ENCODE results near the gene RNF151. TPM values are rescaled to one million over a fixed set of nuclear protein-coding genes. Genes with fewer than 3 reads are reported as not detected.

Gene RNF151
- total and polyA plus RNA-seq, 2 of the 13 experiments (the other 11 are each of a cell fraction or from before 2014, with no cell fraction given): not detected

DNA sequence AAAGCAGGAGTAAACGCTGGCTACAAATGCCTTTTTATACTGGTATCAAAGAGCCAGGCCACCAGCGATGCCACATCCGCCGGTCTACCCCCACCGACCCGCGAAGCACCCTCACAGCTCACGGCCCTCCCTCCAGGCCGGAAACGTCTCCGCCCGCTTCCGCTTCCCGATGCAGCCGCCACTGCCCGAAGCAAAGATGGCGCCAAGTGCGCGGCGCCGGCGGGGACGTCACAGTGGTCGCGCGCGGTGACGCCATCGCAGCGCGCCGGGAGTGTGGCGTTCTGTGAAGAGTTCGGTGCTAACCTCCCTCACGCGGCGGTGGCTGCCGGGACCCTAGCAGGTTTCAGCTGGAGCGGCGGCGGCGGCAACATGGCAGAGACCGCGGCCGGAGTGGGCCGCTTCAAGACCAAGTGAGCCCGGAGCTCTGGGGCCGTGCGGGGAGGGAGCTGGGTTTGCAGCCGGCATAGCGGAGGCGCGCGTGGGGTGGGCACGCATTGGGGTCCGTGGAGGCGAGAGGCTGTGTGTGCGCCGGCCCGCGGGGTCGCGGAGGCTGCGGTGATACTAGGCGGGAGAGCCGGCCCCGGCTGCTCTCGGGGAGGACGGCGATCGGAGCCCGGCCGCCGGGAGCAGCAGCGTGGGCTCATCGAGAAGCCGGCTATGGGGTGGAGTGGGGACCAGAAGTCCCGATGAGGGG is 5.3 kb downstream of the RNF151 start, which contains the start of gene TBL3 (continued):
- TF ChIP-seq, protein P1, sequence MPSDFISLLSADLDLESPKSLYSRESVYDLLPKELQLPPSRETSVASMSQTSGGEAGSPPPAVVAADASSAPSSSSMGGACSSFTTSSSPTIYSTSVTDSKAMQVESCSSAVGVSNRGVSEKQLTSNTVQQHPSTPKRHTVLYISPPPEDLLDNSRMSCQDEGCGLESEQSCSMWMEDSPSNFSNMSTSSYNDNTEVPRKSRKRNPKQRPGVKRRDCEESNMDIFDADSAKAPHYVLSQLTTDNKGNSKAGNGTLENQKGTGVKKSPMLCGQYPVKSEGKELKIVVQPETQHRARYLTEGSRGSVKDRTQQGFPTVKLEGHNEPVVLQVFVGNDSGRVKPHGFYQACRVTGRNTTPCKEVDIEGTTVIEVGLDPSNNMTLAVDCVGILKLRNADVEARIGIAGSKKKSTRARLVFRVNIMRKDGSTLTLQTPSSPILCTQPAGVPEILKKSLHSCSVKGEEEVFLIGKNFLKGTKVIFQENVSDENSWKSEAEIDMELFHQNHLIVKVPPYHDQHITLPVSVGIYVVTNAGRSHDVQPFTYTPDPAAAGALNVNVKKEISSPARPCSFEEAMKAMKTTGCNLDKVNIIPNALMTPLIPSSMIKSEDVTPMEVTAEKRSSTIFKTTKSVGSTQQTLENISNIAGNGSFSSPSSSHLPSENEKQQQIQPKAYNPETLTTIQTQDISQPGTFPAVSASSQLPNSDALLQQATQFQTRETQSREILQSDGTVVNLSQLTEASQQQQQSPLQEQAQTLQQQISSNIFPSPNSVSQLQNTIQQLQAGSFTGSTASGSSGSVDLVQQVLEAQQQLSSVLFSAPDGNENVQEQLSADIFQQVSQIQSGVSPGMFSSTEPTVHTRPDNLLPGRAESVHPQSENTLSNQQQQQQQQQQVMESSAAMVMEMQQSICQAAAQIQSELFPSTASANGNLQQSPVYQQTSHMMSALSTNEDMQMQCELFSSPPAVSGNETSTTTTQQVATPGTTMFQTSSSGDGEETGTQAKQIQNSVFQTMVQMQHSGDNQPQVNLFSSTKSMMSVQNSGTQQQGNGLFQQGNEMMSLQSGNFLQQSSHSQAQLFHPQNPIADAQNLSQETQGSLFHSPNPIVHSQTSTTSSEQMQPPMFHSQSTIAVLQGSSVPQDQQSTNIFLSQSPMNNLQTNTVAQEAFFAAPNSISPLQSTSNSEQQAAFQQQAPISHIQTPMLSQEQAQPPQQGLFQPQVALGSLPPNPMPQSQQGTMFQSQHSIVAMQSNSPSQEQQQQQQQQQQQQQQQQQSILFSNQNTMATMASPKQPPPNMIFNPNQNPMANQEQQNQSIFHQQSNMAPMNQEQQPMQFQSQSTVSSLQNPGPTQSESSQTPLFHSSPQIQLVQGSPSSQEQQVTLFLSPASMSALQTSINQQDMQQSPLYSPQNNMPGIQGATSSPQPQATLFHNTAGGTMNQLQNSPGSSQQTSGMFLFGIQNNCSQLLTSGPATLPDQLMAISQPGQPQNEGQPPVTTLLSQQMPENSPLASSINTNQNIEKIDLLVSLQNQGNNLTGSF (CRISPR knock-in tag; IDR thresholded peaks at IDR 0.05): no peak
- TF ChIP-seq ZNF343 (CRISPR knock-in tag; IDR thresholded peaks at IDR 0.05) (0 out of 2 replicates have a peak, but pooled peaks have one; percentile 75), ETV5 (CRISPR knock-in tag; IDR thresholded peaks at IDR 0.05; ENCODE audit: borderline replicate concordance) (peak; percentile 94), ISX (CRISPR knock-in tag; conservative IDR thresholded peaks at IDR 0.05) (no peak), ISL2 (CRISPR knock-in tag; IDR thresholded peaks at IDR 0.05) (peak; percentile 58; the same call in 1 of the 2 replicates), ZNF510 (CRISPR knock-in tag; IDR thresholded peaks at IDR 0.05; ENCODE audit: low read depth) (0 out of 2 replicates have a peak, but pooled peaks have one; percentile 80), DMAP1 (CRISPR knock-in tag; IDR thresholded peaks at IDR 0.05) (peak; percentile 95), RFX1 (IDR thresholded peaks at IDR 0.05) (no peak), HES4 (CRISPR knock-in tag; IDR thresholded peaks at IDR 0.05; ENCODE audit: borderline replicate concordance) (peak; percentile 57; the same call in 1 of the 2 replicates), ZNF224 (CRISPR knock-in tag; IDR thresholded peaks at IDR 0.05) (0 out of 2 replicates have a peak, but pooled peaks have one; percentile 21), ZNF556 (CRISPR knock-in tag; IDR thresholded peaks at IDR 0.05; ENCODE audit: borderline replicate concordance) (peak; percentile 98), SALL1 (CRISPR knock-in tag; IDR thresholded peaks at IDR 0.05) (peak; percentile 89), MLLT10 (CRISPR knock-in tag; IDR thresholded peaks at IDR 0.05) (no peak)
- TF ChIP-seq, protein P2, sequence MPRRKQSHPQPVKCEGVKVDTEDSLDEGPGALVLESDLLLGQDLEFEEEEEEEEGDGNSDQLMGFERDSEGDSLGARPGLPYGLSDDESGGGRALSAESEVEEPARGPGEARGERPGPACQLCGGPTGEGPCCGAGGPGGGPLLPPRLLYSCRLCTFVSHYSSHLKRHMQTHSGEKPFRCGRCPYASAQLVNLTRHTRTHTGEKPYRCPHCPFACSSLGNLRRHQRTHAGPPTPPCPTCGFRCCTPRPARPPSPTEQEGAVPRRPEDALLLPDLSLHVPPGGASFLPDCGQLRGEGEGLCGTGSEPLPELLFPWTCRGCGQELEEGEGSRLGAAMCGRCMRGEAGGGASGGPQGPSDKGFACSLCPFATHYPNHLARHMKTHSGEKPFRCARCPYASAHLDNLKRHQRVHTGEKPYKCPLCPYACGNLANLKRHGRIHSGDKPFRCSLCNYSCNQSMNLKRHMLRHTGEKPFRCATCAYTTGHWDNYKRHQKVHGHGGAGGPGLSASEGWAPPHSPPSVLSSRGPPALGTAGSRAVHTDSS (CRISPR knock-in tag; conservative IDR thresholded peaks at IDR 0.05): 0 out of 2 replicates have a peak, but pooled peaks have one; percentile 24
- TF ChIP-seq, protein P3, sequence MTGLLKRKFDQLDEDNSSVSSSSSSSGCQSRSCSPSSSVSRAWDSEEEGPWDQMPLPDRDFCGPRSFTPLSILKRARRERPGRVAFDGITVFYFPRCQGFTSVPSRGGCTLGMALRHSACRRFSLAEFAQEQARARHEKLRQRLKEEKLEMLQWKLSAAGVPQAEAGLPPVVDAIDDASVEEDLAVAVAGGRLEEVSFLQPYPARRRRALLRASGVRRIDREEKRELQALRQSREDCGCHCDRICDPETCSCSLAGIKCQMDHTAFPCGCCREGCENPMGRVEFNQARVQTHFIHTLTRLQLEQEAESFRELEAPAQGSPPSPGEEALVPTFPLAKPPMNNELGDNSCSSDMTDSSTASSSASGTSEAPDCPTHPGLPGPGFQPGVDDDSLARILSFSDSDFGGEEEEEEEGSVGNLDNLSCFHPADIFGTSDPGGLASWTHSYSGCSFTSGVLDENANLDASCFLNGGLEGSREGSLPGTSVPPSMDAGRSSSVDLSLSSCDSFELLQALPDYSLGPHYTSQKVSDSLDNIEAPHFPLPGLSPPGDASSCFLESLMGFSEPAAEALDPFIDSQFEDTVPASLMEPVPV (CRISPR knock-in tag; IDR thresholded peaks at IDR 0.05): no peak; the same call in 1 of the 2 replicates
- TF ChIP-seq, protein P4, sequence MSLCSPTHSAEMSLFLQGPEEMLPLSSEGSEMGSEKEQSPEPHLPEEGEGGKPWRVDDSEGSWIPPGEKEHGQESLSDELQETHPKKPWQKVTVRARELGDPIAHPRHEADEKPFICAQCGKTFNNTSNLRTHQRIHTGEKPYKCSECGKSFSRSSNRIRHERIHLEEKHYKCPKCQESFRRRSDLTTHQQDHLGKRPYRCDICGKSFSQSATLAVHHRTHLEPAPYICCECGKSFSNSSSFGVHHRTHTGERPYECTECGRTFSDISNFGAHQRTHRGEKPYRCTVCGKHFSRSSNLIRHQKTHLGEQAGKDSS (CRISPR knock-in tag; IDR thresholded peaks at IDR 0.05; ENCODE audit: borderline replicate concordance, low read depth): peak; percentile 92
- TF ChIP-seq, protein P5, sequence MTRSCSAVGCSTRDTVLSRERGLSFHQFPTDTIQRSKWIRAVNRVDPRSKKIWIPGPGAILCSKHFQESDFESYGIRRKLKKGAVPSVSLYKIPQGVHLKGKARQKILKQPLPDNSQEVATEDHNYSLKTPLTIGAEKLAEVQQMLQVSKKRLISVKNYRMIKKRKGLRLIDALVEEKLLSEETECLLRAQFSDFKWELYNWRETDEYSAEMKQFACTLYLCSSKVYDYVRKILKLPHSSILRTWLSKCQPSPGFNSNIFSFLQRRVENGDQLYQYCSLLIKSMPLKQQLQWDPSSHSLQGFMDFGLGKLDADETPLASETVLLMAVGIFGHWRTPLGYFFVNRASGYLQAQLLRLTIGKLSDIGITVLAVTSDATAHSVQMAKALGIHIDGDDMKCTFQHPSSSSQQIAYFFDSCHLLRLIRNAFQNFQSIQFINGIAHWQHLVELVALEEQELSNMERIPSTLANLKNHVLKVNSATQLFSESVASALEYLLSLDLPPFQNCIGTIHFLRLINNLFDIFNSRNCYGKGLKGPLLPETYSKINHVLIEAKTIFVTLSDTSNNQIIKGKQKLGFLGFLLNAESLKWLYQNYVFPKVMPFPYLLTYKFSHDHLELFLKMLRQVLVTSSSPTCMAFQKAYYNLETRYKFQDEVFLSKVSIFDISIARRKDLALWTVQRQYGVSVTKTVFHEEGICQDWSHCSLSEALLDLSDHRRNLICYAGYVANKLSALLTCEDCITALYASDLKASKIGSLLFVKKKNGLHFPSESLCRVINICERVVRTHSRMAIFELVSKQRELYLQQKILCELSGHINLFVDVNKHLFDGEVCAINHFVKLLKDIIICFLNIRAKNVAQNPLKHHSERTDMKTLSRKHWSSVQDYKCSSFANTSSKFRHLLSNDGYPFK (CRISPR knock-in tag; IDR thresholded peaks at IDR 0.05; ENCODE audit: borderline replicate concordance): peak; percentile 99

All from HepG2 (cell line).